A549 (cell line): ENCODE measurements around the gene ABCG8.

ENCODE experiments used
- BHLHE40 ChIP-seq: IDR thresholded peaks from 2 replicates; pipeline ENCODE4 v1.6.1; 2012; ENCODE audit warnings: low read depth, low read length, inconsistent platforms
- CTCF ChIP-seq: fragments of >200 bp; sonication (Bioruptor Twin); formaldehyde crosslinking; IDR thresholded peaks from 3 replicates; pipeline ENCODE4 v1.5.1; 2016
- EP300 ChIP-seq, 2 experiments: fragments of >200 bp; sonication (Bioruptor Twin); formaldehyde crosslinking; IDR thresholded peaks; 2 replicates in 1 of 2; 3 replicates in 1 of 2; pipeline ENCODE4 v1.6.1; 2016 to 2017
- HEYL ChIP-seq: fragments of 250-450 bp; sonication (Bioruptor Pico); IDR thresholded peaks from 2 replicates; pipeline ENCODE4 v1.8.0; 2021; ENCODE audit warnings: mild to moderate bottlenecking, moderate library complexity
- JUN ChIP-seq, 2 experiments: fragments of >200 bp; sonication (Bioruptor Twin); formaldehyde crosslinking; IDR thresholded peaks; 2 replicates in 1 of 2; 3 replicates in 1 of 2; pipeline ENCODE4 v1.6.1; 2016 to 2017
- MAFK ChIP-seq: fragments of 450-650 bp; IDR thresholded peaks from 2 replicates; pipeline ENCODE4 v1.6.1; 2014; ENCODE audit not compliant: partially characterized antibody
- POLR2A ChIP-seq: IDR thresholded peaks from 2 replicates; pipeline ENCODE4 v1.6.1; 2012; ENCODE audit warnings: mild to moderate bottlenecking, low read length
- RAD21 ChIP-seq, 2 experiments: fragments of >200 bp in 1 of 2; sonication (Bioruptor Twin) in 1 of 2; formaldehyde crosslinking in 1 of 2; IDR thresholded peaks in 1 of 2; conservative IDR thresholded peaks in 1 of 2; 2 replicates in 1 of 2; 3 replicates in 1 of 2; pipeline ENCODE4 v1.6.1; 2012 to 2018; ENCODE audit warnings: inconsistent platforms in 1 of 2
- USF2 ChIP-seq: fragments of 450-650 bp; IDR thresholded peaks from 2 replicates; pipeline ENCODE4 v1.6.1; 2014; ENCODE audit warnings: antibody characterized with exemption

- TF ChIP-seq JUN (IDR thresholded peaks at IDR 0.05) (no peak), POLR2A (no peak), EP300 (IDR thresholded peaks at IDR 0.05) (no peak), MAFK (no peak), CTCF (no peak), RAD21 (conservative IDR thresholded peaks at IDR 0.05 in 1 of 2, IDR thresholded peaks at IDR 0.05 in 1 of 2) (no peak), HEYL (CRISPR knock-in tag) (no peak), USF2 (no peak), BHLHE40 (no peak)
Measured at GRCh38 chr2:43899589-43899988, 60.8 kb downstream of the ABCG8 start.
